ENCODE data around the gene GSE1.
A peak's percentile ranks its signal among the peaks of the same experiment; 100 is the strongest.

GSE1 gene

GRCh38 chr16:85645021-85645589, 32.0 kb downstream of the GSE1 start:
- peaks cover 0 to 86% (median 68%) of the 10 kb centered on the region in 4 experiments for H3K36me3 ChIP-seq (ENCODE audit: control insufficient read depth in 4 of 4, insufficient read depth in 4 of 4, low read length in 3 of 4)
- H3K27me3 ChIP-seq (replicated peaks in 2 of 5; ENCODE audit: control insufficient read depth in 4 of 5, insufficient read depth in 5 of 5, low read length in 4 of 5), result no peaks in the 10 kb centered on the region
- DNase-seq, result no peak
- H3K4me3 ChIP-seq (ENCODE audit: control insufficient read depth in 1 of 7, extremely low read depth in 1 of 7, insufficient read depth in 4 of 7, low read depth in 2 of 7, low read length in 6 of 7), result no peak overlapping the region
- peaks cover 0 to 5% (median 4%) of the 10 kb centered on the region in 4 experiments for H3K4me1 ChIP-seq (ENCODE audit: control extremely low read depth in 1 of 4, control insufficient read depth in 4 of 4, insufficient read depth in 4 of 4, low read length in 3 of 4)
- CTCF ChIA-PET, result interaction anchor here (1.8 to 1.9 kb wide), 2 partner anchors 10 to 11 kb away, joined by 4 to 5 read pairs; no protein-coding TSS in a partner anchor
- H3K27ac ChIP-seq (ENCODE audit: insufficient read depth in 1 of 2, low read depth in 1 of 2, low read length in 2 of 2, poor library complexity in 1 of 2, severe bottlenecking in 2 of 2), result peak overlapping the region in 1 of 2 experiments; percentile 5
- 79% methylated on average over 18 of the region's 19 CpGs for WGBS (ENCODE audit: insufficient coverage)
- H3K9me3 ChIP-seq (ENCODE audit: control extremely low read depth in 1 of 5, control insufficient read depth in 4 of 5, insufficient read depth in 2 of 5, low read depth in 1 of 5, low read length in 4 of 5), result no peaks in the 10 kb centered on the region
- POLR2A ChIA-PET, result no interaction called here

GRCh38 chr16:85646358-85646907, 33.3 kb downstream of the GSE1 start:
- POLR2A ChIA-PET, result no interaction called here
- Histone ChIP-seq H3K4me1 (ENCODE audit: control extremely low read depth in 1 of 4, control insufficient read depth in 4 of 4, insufficient read depth in 4 of 4, low read length in 3 of 4) (peaks cover 0 to 11% (median 6%) of the 10 kb centered on the region in 4 experiments), H3K9me3 (ENCODE audit: control extremely low read depth in 1 of 5, control insufficient read depth in 4 of 5, insufficient read depth in 2 of 5, low read depth in 1 of 5, low read length in 4 of 5) (no peaks in the 10 kb centered on the region), H3K4me3 (ENCODE audit: control insufficient read depth in 1 of 7, extremely low read depth in 1 of 7, insufficient read depth in 4 of 7, low read depth in 2 of 7, low read length in 6 of 7) (no peak overlapping the region), H3K36me3 (ENCODE audit: control insufficient read depth in 4 of 4, insufficient read depth in 4 of 4, low read length in 3 of 4) (peaks cover 0 to 82% (median 62%) of the 10 kb centered on the region in 4 experiments), H3K27me3 (replicated peaks in 2 of 5; ENCODE audit: control insufficient read depth in 4 of 5, insufficient read depth in 5 of 5, low read length in 4 of 5) (no peaks in the 10 kb centered on the region), H3K27ac (ENCODE audit: insufficient read depth in 1 of 2, low read depth in 1 of 2, low read length in 2 of 2, poor library complexity in 1 of 2, severe bottlenecking in 2 of 2) (no peak overlapping the region)
- DNase-seq, result no peak
- 96% methylated on average over 14 of the region's 17 CpGs for WGBS (ENCODE audit: insufficient coverage)
- CTCF ChIA-PET, result no interaction called here

DNA sequence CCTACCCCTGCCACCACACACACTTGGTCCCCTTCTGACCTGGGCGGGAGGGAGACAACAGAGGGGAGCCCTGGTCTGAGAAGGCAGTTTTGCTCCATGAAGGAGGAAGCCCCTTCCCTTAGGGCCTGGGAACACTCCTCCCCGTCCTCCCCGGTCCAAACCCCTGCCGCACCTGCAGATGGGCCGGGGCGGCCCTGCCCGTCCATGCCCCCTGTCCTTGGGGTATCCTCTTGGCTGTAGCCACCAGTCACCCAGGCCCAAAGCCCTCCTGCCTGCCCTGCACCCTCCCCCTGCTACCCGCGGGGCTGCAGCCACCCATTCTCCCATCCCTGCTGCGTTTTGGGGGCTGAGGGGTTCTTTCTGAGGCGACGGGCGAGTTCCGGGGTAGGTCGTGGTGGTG, 33.9 kb downstream of the GSE1 start:
- no peak overlapping the region for H3K4me3 ChIP-seq (ENCODE audit: control insufficient read depth in 1 of 7, extremely low read depth in 1 of 7, insufficient read depth in 4 of 7, low read depth in 2 of 7, low read length in 6 of 7)
- 90% methylated on average over 10 of the region's 15 CpGs for WGBS (ENCODE audit: insufficient coverage)
- DNase-seq, result no peak
- ChIA-PET POLR2A (no interaction called here), CTCF (no interaction called here)
- no peak overlapping the region for H3K27ac ChIP-seq (ENCODE audit: insufficient read depth in 1 of 2, low read depth in 1 of 2, low read length in 2 of 2, poor library complexity in 1 of 2, severe bottlenecking in 2 of 2)
- H3K36me3 ChIP-seq (ENCODE audit: control insufficient read depth in 4 of 4, insufficient read depth in 4 of 4, low read length in 3 of 4), result peaks cover 0 to 83% (median 63%) of the 10 kb centered on the region in 4 experiments
- H3K27me3 ChIP-seq (replicated peaks in 2 of 5; ENCODE audit: control insufficient read depth in 4 of 5, insufficient read depth in 5 of 5, low read length in 4 of 5), result no peaks in the 10 kb centered on the region
- peaks cover 0 to 14% (median 4%) of the 10 kb centered on the region in 4 experiments for H3K4me1 ChIP-seq (ENCODE audit: control extremely low read depth in 1 of 4, control insufficient read depth in 4 of 4, insufficient read depth in 4 of 4, low read length in 3 of 4)
- H3K9me3 ChIP-seq (ENCODE audit: control extremely low read depth in 1 of 5, control insufficient read depth in 4 of 5, insufficient read depth in 2 of 5, low read depth in 1 of 5, low read length in 4 of 5), result no peaks in the 10 kb centered on the region

DNA sequence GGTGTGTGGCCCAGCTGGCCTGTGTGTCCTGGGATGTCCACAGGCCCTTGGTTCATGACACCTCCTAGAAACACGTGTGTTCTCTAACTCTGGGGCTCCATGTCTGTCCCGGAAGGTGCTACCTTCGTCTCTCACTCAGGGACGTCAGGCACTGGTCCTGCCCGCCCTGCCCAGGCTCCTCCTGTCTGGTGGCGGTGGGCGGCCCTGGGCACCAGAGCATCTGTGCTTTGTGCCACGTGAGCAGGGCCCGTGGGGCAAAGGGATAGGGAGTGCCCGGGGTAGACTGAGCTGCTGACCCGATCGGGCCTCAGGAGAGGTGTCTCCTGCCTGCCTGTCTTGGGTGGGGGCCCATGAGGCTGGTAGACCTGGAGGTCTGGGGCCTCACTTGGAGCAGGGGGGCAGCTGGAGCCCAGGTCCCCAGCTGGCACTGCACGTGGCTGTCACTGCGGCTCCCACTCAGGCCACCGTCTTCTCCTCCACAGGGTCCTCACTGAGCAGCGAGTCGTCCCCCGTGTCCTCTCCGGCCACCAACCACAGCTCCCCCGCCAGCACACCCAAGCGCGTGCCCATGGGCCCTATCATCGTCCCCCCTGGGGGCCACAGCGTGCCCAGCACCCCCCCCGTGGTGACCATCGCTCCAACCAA, 35.1 kb downstream of the GSE1 start:
- WGBS (ENCODE audit: insufficient coverage), result 98% methylated on average over 18 of the region's 26 CpGs
- DNase-seq, result no peak
- Histone ChIP-seq H3K27ac (ENCODE audit: insufficient read depth in 1 of 2, low read depth in 1 of 2, low read length in 2 of 2, poor library complexity in 1 of 2, severe bottlenecking in 2 of 2) (no peak overlapping the region), H3K4me1 (ENCODE audit: control extremely low read depth in 1 of 4, control insufficient read depth in 4 of 4, insufficient read depth in 4 of 4, low read length in 3 of 4) (peaks cover 0 to 18% (median 8%) of the 10 kb centered on the region in 4 experiments), H3K9me3 (ENCODE audit: control extremely low read depth in 1 of 5, control insufficient read depth in 4 of 5, insufficient read depth in 2 of 5, low read depth in 1 of 5, low read length in 4 of 5) (no peaks in the 10 kb centered on the region), H3K4me3 (ENCODE audit: control insufficient read depth in 1 of 7, extremely low read depth in 1 of 7, insufficient read depth in 4 of 7, low read depth in 2 of 7, low read length in 6 of 7) (no peak overlapping the region), H3K27me3 (replicated peaks in 2 of 5; ENCODE audit: control insufficient read depth in 4 of 5, insufficient read depth in 5 of 5, low read length in 4 of 5) (no peaks in the 10 kb centered on the region), H3K36me3 (ENCODE audit: control insufficient read depth in 4 of 4, insufficient read depth in 4 of 4, low read length in 3 of 4) (peaks cover 3 to 74% (median 56%) of the 10 kb centered on the region in 4 experiments)
- ChIA-PET CTCF (interaction anchor here (1.8 to 3.5 kb wide), 2 partner anchors 11 to 28 kb away, joined by 6 to 11 read pairs; no protein-coding TSS in a partner anchor), POLR2A (no interaction called here)

DNA sequence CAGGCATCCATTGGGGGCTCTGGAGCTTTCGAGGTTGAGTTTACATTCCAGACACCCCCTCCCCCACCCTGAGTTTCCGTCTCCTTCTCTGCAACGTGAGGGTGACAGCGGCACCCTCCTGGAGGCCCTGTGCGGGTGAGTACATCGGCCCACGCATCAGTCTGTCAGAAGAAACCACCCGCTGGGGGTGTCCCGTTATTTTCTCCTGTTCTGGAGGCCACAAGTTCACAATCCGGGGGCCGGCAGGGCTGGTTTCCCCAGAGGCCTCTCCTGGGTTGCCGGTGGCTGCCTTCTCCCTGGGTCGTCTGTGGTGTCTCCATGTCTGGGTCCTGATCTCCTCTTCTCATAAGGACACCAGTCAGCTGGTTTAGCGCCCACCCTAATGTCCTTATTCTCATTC, 35.7 kb downstream of the GSE1 start:
- Histone ChIP-seq H3K27me3 (replicated peaks in 2 of 5; ENCODE audit: control insufficient read depth in 4 of 5, insufficient read depth in 5 of 5, low read length in 4 of 5) (no peaks in the 10 kb centered on the region), H3K4me3 (ENCODE audit: control insufficient read depth in 1 of 7, extremely low read depth in 1 of 7, insufficient read depth in 4 of 7, low read depth in 2 of 7, low read length in 6 of 7) (no peak overlapping the region), H3K4me1 (ENCODE audit: control extremely low read depth in 1 of 4, control insufficient read depth in 4 of 4, insufficient read depth in 4 of 4, low read length in 3 of 4) (peaks cover 0 to 20% (median 10%) of the 10 kb centered on the region in 4 experiments), H3K36me3 (ENCODE audit: control insufficient read depth in 4 of 4, insufficient read depth in 4 of 4, low read length in 3 of 4) (peaks cover 3 to 75% (median 58%) of the 10 kb centered on the region in 4 experiments), H3K9me3 (ENCODE audit: control extremely low read depth in 1 of 5, control insufficient read depth in 4 of 5, insufficient read depth in 2 of 5, low read depth in 1 of 5, low read length in 4 of 5) (no peaks in the 10 kb centered on the region), H3K27ac (ENCODE audit: insufficient read depth in 1 of 2, low read depth in 1 of 2, low read length in 2 of 2, poor library complexity in 1 of 2, severe bottlenecking in 2 of 2) (no peak overlapping the region)
- POLR2A ChIA-PET, result no interaction called here
- 90% methylated on average over 13 of the region's 14 CpGs for WGBS (ENCODE audit: insufficient coverage)
- CTCF ChIA-PET, result interaction anchor here (0.8 to 3.5 kb wide), 4 partner anchors 10 to 233 kb away, joined by 3 to 11 read pairs (median 4); no protein-coding TSS in a partner anchor
- no peak for DNase-seq

- ChIA-PET CTCF (interaction anchor here (0.8 to 3.5 kb wide), 5 partner anchors 9 to 233 kb away, joined by 3 to 11 read pairs (median 4); no protein-coding TSS in a partner anchor), POLR2A (interaction anchor here (1.1 kb wide), 1 partner anchor 19 kb away, joined by 4 read pairs; no protein-coding TSS in a partner anchor)
- H3K27me3 ChIP-seq (replicated peaks in 2 of 5; ENCODE audit: control insufficient read depth in 4 of 5, insufficient read depth in 5 of 5, low read length in 4 of 5), result no peaks in the 10 kb centered on the region
- H3K4me1 ChIP-seq (ENCODE audit: control extremely low read depth in 1 of 4, control insufficient read depth in 4 of 4, insufficient read depth in 4 of 4, low read length in 3 of 4), result peaks cover 0 to 20% (median 10%) of the 10 kb centered on the region in 4 experiments
- WGBS (ENCODE audit: insufficient coverage), result 89% methylated on average over 11 of the region's 16 CpGs
- H3K27ac ChIP-seq (ENCODE audit: insufficient read depth in 1 of 2, low read depth in 1 of 2, low read length in 2 of 2, poor library complexity in 1 of 2, severe bottlenecking in 2 of 2), result no peak overlapping the region
- peaks cover 3 to 77% (median 56%) of the 10 kb centered on the region in 4 experiments for H3K36me3 ChIP-seq (ENCODE audit: control insufficient read depth in 4 of 4, insufficient read depth in 4 of 4, low read length in 3 of 4)
- no peak for DNase-seq
- no peak overlapping the region for H3K4me3 ChIP-seq (ENCODE audit: control insufficient read depth in 1 of 7, extremely low read depth in 1 of 7, insufficient read depth in 4 of 7, low read depth in 2 of 7, low read length in 6 of 7)
- H3K9me3 ChIP-seq (ENCODE audit: control extremely low read depth in 1 of 5, control insufficient read depth in 4 of 5, insufficient read depth in 2 of 5, low read depth in 1 of 5, low read length in 4 of 5), result no peaks in the 10 kb centered on the region
Observed at GRCh38 chr16:85649411-85650134, 36.5 kb downstream of the GSE1 start.

All from common myeloid progenitor, CD34-positive (primary cell).